GM18499 (cell line): ENCODE results near the gene TM9SF1.
A peak's percentile ranks its signal among the peaks of the same experiment; 100 is the strongest.
"Not testable (repeated sequence)": the region's sequence is repeated elsewhere in the genome, so short reads cannot be mapped to it uniquely, and the experiment has no call there.

Experiments used
- ATAC-seq: cut with Tn5 transposase; IDR thresholded peaks from one replicate; pipeline ENCODE4 v1.9.1; 2021; ENCODE audit warnings: moderate number of reproducible peaks; ENCODE audit not compliant: insufficient read depth, unreplicated experiment

Gene TM9SF1

DNA sequence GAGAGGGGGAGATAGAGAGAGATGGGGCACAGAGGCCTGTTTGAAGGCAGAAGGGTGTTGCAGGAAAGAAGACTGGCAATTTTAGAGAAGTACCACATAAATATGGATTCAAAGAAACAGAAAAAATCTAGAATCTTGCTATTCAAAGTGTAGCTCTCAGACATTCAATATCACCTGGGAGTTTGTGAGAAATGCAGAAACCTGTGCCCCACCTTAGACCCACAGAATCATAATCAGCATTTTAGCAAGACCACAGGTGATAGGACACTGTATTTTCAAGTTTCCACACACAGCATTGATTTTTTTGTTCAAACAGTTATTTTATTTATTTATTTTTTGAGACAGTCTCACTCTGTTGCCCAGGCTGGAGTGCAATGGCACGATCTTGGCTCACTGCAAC lies 33.7 kb upstream of the TM9SF1 start:
- no peak for ATAC-seq

DNA sequence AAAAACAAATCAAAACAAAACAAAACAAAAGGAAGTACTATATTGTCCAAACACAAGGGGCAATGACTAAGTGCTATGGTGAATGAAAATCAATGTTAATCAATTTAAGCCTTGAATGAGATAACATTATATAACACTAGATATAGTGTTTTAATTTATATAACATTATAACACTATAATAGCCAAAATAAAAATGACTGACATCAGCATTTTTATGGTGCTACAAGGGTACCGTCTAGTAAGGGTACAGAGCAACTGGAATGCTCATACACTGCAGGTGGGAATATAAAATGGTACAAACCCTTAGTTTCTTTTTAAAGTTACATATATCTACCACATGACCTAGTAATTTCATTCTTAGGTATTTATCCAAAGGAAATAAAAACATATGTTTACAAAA lies 31.2 kb upstream of the TM9SF1 start:
- ATAC-seq = no peak

DNA sequence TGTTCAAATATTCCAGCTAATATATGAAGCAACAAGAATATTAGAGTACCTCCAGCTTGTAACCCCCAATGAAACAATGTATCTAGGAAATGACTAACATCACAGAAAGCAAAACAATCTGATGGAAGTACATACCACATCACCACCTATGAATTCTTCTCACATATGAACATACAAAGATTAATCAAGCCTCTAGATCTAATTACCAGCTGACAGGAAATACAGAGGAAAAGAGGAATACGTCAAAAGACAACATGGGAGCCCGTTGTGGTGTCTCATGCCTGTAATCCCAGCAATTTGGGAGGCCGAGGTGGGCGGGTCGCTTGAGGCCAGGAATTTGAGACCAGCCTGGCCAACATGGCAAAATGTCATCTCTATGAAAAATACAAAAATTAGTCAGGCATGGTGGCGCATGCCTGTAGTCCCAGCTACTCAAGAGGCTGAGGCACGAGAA lies 29.4 kb upstream of the TM9SF1 start:
- ATAC-seq = no peak

DNA sequence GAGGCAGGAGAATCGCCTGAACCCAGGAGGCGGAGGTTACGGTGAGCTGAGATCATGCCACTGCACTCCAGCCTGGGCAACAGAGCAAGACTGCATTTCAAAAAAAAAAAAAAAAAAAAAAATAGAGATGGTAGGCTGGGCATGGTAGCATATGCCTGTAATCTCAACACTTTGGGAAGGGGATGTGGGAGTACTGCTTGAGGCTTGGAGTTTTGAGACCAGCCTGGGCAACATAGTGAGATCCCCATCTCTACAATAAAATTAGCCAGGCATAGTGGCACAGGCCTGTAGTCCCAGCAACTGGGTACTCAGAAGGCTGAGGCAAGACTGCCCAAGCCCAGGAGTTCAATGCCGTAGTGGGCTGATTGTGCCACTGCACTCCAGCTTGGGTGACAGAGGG lies 27.7 kb upstream of the TM9SF1 start:
- ATAC-seq = not testable (repeated sequence)

DNA sequence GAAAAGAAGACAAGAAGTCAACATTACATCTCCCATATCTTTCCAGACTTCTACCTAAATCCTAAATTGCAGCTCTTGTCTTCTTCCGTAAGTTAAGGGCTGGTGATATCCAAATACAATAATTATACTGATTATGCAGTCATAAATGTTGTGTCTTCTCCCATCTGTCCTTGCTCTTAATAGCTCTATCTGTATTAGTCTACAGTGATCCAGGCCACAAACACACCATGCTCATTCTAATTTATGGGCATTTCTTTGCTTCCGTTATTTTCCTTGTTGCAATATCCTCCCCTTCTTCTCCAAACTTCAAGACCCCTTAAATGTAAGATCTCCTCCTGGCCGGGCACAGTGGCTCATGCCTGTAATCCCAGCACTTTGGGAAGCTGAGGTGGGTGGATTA lies 24.3 kb upstream of the TM9SF1 start:
- no peak for ATAC-seq

DNA sequence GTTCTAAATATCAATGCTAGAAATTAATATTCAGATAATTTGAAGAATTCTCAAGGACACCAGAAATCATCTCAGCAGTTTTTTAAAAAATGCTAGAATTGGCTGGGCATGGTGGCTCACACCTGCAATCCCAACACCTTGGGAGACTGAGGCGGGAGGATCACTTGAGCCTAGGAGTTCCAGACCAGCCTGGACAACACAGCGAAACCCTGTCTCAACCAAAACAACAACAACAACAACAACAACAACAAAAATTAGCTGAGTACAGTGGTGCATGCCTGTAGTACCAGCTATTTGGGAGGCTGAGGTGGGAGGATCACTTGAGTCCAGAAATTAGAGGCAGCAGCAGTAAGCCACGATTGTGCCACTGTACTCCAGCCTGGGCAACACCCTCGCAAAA lies 23.8 kb upstream of the TM9SF1 start:
- ATAC-seq = no peak

DNA sequence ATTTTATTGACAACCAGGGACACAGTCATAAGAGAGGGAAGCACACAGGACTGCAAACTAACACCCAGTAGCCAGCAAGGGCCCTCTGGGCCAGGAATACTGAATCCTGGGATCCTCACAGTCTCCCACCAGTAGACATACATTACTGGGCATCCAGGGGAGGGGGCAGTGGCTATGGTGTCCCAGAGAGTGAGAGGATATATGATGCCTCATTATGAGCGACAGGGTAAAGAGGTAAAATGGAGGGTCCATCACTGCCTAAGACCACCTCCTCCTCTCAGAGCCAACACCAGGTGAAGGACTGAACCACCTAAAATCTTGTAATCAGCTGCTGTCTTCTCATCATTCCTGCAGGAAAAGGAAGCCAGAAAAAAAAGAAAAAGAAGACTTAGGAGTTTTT lies 21.6 kb upstream of the TM9SF1 start:
- ATAC-seq = not testable (repeated sequence)

DNA sequence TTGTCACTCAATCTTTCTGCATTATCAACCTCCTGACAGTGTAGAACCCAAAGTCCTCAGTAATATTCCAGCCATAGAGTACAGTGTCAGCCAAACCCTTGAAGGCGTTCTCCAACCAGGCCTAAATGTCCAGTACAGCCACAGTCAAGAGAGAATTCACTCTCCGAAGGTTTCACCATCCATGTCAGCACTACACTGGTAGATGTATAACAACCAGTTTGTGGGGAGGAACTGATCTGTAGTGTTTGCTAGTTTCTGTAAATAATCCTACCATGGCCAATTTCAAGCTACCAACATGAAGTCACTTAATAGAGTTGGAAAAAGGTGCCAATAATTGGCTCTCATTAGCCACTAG lies 21.1 kb upstream of the TM9SF1 start:
- no peak for ATAC-seq

DNA sequence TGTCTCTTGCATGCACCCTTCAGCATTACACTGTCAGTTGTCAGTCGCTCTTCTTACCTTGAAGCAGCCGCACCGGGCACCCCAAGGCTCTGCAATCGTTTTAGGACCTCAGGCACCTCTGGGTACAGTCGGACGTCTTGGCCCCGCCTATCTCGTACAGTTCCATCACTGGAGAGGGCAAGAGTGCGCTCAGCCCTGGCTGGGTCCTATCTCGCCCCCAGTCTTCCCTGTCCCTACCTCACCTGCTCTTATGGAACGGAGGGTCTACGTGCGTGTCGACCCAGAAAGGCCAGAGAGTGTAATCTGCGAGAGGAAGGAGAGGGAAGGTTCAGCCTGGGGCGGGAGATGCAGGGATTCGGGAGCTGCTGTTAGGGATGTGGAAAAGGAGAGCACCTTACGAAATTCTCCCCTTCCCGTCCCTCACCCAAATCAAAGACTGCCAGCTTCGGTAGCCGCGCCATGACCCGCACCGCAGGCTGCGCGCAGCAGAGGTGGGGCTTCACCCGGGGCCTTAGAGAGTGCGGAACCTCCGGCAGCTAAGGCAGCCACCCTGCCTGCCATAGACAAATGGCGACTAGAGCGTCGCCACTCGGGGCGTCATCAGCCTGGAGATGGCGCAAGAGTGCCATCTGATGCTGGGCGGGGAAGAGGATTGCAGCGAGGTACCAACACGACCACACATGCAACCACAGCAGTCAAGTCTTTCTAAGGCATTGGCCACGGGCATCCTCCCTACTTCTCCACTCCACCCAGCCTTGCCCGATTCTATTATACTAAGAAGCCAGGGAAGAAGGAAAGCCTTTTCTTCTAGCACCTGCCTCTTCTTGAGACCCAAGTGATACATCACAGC lies 20.5 kb upstream of the TM9SF1 start, which contains the start of gene MDP1:
Gene MDP1, minus strand, starts transcription at position 572 of the 850 bp plus-strand sequence. Its CDS starts 111 bp downstream, at position 461.
- peak; percentile 32 for ATAC-seq

DNA sequence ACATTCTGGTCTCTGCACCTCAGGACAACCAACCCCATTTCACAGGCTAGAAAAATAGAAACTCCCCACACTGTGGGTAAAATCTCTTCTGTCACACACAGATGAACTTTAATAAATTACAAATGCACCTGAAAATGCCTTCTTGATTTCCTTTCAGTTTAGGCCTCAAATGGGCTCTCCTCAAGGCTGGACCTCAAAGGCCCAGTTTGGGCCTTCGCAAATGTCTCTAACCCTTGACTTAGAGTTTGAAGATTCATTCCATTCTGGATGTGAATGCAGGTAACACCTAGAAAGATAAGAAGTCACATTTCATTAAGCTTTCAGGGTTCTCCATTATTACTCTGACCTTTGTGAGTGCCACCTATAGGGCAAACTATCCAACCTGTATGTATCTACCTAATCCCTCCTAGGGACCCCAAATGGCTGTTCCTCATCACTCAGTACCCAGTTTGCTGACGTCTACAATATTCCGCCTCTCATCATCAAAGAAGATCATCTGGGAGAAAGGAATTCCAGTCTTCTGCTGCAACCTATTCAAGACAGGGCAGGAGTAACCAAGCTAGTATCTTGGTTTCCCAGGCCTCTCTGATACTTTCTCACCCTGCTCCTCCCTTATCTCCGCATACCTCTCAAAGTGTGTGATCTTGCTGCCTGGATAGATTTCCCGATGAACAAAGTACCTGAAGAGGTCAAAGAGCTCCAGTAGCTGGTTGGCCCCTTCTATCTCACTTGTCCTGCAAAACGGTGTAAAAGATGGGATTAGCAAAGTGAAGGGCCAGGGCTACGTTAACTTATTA lies 18.8 kb upstream of the TM9SF1 start:
- ATAC-seq = no peak

DNA sequence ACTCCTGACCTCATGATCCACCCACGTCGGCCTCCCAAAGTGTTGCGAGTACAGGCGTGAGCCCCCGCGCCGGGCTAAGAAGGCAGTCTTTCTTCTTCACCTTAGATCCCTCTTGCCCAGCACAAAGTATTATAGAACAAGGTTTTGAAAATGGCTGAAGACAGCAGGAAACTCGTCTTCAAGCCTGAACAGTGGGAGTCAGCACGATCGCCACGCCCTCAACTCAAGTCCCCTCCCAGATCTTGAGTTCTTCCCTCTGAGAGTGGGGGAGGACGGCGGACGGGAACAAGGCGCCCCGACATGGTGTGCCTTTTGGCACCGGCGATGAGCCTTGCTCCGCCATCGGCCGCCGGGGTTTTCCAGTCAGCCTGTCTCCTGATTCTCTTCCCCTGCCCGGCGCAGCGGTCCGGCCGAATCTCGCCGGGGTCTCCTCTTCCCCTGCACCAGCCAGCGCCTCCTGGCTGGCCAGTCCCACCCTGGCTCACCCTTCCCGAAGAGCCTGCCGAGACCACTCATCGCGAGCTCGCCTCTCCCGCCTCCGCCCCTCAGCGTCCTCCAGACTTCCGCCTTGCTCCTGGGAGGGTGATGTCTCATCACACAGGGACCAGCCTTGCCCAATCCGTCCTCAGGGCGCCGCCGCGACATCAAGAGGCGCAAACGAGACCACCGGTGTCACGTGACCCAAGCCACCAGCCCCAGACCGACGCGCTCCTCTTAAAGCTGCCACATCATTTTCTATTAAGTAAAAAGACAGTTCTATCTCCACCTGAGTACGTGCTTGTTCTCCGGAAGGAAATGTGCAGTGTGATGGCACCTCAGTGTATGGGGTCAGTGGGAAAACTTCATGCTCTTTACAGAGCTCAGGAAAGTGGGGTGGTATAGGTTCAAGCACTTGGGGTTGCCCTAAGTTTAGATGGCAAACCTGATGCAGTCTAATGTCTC lies 18.0 kb upstream of the TM9SF1 start, which contains the start of gene CHMP4A:
Gene CHMP4A, minus strand, starts transcription at position 565 of the 942 bp plus-strand sequence. Its CDS starts 49 bp downstream, at position 516.
- ATAC-seq = peak; percentile 73

DNA sequence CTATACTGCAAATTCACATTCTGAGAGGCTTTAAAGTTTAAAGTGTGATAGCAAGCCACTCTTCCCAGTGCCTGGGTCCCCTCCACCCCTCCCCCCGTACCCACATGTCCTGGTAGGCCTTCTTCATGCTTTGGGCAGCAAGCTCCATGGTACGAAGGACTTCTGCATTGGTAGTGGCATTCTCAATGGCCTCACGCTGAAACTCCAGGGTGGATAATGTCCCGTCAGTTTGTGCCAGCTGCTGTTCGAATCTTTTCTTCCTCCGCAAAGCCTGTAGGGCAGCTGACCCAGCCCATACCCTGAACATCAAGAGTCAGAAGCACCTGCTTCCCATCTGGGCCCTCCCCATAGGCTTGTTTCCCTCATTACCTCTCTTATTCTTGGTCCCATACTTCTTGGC lies 16.1 kb upstream of the TM9SF1 start:
- no peak for ATAC-seq

DNA sequence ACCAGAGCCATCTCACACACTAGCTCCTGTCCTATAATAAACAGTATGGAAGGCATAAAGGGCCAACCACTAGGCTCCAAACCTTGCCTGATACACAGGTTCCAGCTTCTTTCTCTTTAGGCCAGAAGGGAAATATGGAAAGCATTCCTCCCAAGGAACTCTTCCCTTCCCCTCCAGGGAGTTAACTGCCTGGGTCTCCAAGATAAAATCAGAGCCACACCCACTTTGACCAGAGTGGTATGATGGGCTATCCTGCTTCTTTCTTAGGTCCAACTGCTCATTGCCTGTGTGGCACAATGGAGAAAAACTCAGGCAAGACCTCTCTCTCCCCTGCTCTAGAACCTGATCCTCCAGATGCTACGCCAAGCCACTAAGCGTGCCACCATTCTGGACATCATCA lies 12.4 kb upstream of the TM9SF1 start:
- ATAC-seq = no peak

DNA sequence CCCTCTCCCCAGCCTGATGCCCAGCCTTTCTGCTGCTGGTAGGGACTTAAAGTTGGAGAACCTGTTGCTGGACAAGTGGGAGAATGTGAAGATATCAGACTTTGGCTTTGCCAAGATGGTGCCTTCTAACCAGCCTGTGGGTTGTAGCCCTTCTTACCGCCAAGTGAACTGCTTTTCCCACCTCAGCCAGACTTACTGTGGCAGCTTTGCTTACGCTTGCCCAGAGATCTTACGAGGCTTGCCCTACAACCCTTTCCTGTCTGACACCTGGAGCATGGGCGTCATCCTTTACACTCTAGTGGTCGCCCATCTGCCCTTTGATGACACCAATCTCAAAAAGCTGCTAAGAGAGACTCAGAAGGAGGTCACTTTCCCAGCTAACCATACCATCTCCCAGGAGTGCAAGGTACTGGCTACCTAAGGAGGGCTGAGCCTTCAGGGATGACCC lies 11.9 kb upstream of the TM9SF1 start:
- ATAC-seq = no peak

DNA sequence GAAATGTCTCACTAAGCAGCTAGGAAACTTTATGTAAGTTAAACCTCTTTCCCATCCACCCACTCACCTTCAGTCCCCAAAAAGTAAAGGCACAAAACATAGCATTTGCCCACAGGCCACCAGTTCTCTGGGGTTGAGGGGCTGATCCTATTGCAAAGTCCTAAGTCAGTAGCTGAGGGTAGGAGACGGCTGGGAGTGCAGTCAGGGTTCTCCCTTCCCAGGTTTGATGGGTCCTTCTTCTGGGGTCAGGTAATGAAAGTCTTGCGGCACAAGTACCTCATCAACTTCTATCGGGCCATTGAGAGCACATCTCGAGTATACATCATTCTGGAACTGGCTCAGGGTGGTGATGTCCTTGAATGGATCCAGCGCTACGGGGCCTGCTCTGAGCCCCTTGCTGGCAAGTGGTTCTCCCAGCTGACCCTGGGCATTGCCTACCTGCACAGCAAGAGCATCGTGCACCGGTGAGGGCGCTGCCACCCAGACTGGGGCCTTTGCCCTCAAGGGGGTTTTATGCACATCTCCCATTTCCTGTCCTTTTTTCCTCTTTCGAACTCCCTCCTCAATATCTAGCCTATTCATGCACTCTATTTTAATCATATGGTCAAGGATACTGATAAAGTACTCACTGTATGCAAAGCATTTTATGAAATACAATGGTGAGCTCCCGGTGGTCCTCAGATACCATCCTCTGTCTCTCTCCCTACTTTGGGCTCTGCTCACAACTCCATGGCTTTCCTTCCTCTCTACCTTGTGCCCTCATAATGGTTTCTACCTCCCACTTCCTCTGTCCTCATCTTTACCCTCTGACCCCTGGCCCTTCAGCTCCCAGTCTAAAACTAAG lies 11.2 kb upstream of the TM9SF1 start:
- ATAC-seq = no peak

DNA sequence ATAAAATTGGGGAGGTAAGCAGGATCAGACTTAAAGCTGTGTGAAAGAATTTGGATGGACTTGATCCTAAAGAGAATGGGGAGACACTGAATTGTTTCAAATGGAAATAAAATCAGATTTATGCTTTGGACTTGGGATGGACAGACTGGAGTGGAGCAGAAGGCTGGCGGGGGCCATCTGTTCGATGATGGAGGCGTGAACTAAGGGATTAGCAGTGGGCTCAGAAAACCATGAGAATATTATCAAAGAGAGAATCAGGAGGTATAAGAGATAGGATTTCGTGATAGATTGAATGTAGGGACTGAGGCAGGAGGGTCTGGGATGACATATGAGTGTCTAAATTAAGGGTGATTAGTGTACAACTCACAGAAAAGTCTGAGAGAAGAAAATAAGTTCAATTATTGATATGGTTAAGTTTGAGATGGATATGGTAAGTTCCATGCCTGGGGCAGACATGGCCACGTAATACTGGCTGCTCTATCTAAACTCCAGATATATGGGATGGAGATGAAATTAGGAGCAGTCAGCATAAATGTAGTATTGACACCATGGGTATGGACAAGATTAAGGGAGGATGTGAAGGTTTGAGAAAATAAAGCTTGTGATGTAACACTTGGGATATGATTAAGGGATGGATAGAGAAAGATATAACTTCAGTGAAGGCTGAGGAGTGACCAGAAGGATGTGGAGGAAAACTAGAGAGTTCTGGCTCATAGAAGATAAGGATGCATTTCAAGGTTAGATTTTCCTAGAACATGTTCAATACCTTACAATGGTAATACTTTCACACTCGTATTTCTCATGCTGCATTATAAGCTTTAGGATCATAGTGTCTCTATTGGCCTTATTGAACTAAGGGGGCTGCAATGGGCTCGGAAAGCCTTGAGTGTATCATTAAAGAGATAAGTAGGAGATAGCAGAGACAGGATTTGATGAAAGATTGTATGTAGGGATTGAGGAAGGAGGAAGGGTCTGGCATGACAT lies 9.2 kb upstream of the TM9SF1 start:
- ATAC-seq = no peak

DNA sequence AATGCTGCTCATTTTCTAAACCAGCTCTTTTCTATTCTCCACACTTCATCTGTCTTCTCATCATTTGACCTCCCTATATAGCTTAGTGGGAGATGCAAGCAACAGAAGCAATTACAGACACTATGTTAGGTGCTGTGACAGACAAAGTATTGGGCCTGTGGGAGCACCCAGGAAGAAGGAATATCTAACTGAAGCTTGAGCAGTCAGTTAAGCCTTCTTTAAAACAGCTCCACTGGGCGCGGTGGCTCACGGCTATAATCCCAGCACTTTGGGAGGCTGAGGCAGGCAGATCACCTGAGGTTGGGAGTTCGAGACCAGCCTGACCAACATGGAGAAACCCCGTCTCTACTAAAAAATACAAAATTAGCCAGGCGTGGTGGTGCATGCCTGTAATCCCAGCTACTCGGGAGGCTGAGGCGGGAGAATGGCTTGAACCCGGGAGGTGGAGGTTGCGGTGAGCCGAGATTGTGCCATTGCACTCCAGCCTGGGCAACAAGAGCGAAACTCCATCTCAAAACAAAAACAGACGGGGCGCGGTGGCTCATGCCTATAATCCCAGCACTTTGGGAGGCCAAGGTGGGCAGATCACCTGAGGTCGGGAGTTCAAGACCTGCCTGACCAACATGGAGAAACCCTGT lies 8.1 kb upstream of the TM9SF1 start:
- ATAC-seq = not testable (repeated sequence)

DNA sequence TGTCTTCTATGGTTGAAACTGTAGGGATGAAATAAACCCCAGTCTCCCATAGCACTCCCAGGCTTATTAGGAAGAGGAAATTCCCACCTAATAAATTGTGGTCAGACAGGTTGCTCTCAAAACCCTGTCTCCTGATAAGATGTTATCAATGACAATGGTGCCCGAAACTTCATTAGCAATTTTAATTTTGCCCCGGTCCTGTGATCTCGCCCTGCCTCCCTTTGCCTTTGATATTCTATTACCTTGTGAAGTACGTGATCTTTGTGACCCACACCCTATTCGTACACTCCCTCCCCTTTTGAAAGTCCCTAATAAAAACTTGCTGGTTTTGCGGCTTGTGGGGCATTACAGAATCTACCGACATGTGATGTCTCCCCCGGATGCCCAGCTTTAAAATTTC lies 7.3 kb upstream of the TM9SF1 start:
- ATAC-seq = not testable (repeated sequence)
